HCT116 (cell line): ENCODE measurements around the gene LZTS3. TPM values are rescaled to one million over a fixed set of nuclear protein-coding genes. Genes with fewer than 3 reads are reported as not detected.

Experiments used
- ATAC-seq: fragments of 200-7000 bp; cut with Tn5 transposase; 2 replicates; pipeline ENCODE4 v1.9.1; 2020; ENCODE audit warnings: mild to moderate bottlenecking, moderate library complexity
- BruUV-seq: library from RNA; stranded (reverse); fragments of 400-500 nt; replicated peaks from 2 replicates; lab custom pipeline; 2021; lab: Mats Ljungman, UMichigan
- CTCF ChIA-PET: fragments of 300-600 bp; sonication (Branson Sonifier 250); formaldehyde crosslinking; loops from one replicate; lab custom pipeline; 2021; ENCODE audit warnings: antibody characterized with exemption; lab: Charles Lee
- POLR2A ChIA-PET: fragments of 300-600, 350-600 bp; sonication (Branson Sonifier 250); formaldehyde crosslinking; loops from one replicate; lab custom pipeline; 2021; ENCODE audit warnings: antibody characterized with exemption; lab: Charles Lee
- RAD21 ChIA-PET, 2 experiments: fragments of 300-600 bp; sonication (Branson Sonifier 250); formaldehyde crosslinking; loops; one replicate each; lab custom pipeline; 2023; ENCODE audit warnings: low total read pairs in 2 of 2; ENCODE audit not compliant: uncharacterized antibody in 2 of 2, unreplicated experiment in 2 of 2, low non-redundant PET in 1 of 2; lab: Charles Lee
- DNase-seq: peaks from one replicate; pipeline ENCODE4 v3.0.0-alpha.2; 2010; ENCODE audit warnings: low read depth, low spot score
- H2AFZ ChIP-seq: fragments of 200-600 bp; shearing (Covaris generic), sonication (generic); 2 replicates; pipeline ENCODE4 v1.6.1; 2017; ENCODE audit warnings: low read depth, mixed run types, mixed read lengths, antibody characterized with exemption, low read length; ENCODE audit not compliant: poor library complexity, severe bottlenecking
- H3K27ac ChIP-seq: 2 replicates; pipeline ENCODE4 v1.5.1; 2012; ENCODE audit warnings: low read depth, low read length
- H3K27me3 ChIP-seq: fragments of 200-600 bp; sonication (generic); 2 replicates; pipeline ENCODE4 v1.6.1; 2016; ENCODE audit warnings: mixed run types, low read length, mixed read lengths; ENCODE audit not compliant: insufficient read depth
- H3K36me3 ChIP-seq, 2 experiments: fragments of 200-500 bp in 1 of 2; fragments of 200-600 bp in 1 of 2; sonication (Bioruptor generic) in 1 of 2; sonication (generic) in 1 of 2; 2 replicates each; pipeline versions ENCODE4 v1.5.1 to v1.6.1; 2014 to 2016; ENCODE audit warnings: low read length in 2 of 2, inconsistent platforms in 1 of 2, mixed read lengths in 1 of 2, mixed run types in 1 of 2; ENCODE audit not compliant: insufficient read depth in 2 of 2, control insufficient read depth in 1 of 2
- H3K4me1 ChIP-seq, 2 experiments: fragments of 200-600 bp in 1 of 2; sonication (generic) in 1 of 2; 2 replicates each; pipeline versions ENCODE4 v1.5.1 to v1.6.1; 2012 to 2017; ENCODE audit warnings: low read length in 2 of 2, inconsistent platforms in 1 of 2, mild to moderate bottlenecking in 1 of 2, mixed read lengths in 1 of 2, mixed run types in 1 of 2, moderate library complexity in 1 of 2; ENCODE audit not compliant: insufficient read depth in 2 of 2, control insufficient read depth in 1 of 2
- H3K4me2 ChIP-seq: fragments of 200-600 bp; sonication (generic); 2 replicates; pipeline ENCODE4 v1.6.1; 2017; ENCODE audit warnings: mixed run types, low read length, mixed read lengths
- H3K4me3 ChIP-seq, 2 experiments: fragments of 200-600 bp in 1 of 2; sonication (generic) in 1 of 2; replicated peaks in 1 of 2; 2 replicates each; pipeline ENCODE4 v1.5.1; 2011 to 2016; ENCODE audit warnings: low read length in 2 of 2, control low read depth in 1 of 2, low read depth in 1 of 2, mild to moderate bottlenecking in 1 of 2, mixed read lengths in 1 of 2, mixed run types in 1 of 2
- H3K79me2 ChIP-seq: fragments of 200-600 bp; sonication (generic); 2 replicates; pipeline ENCODE4 v1.6.1; 2017; ENCODE audit warnings: mild to moderate bottlenecking, mixed run types, low read length, moderate library complexity, mixed read lengths; ENCODE audit not compliant: insufficient read depth
- H3K9ac ChIP-seq: fragments of 200-600 bp; sonication (generic); 2 replicates; pipeline ENCODE4 v1.6.1; 2016; ENCODE audit warnings: low read length, mixed read lengths
- H3K9me2 ChIP-seq: fragments of 200-600 bp; sonication (generic), shearing (Covaris generic); 2 replicates; pipeline ENCODE4 v1.6.1; 2017; ENCODE audit warnings: mixed run types, mild to moderate bottlenecking, moderate library complexity; ENCODE audit not compliant: insufficient read depth
- H3K9me3 ChIP-seq, 2 experiments: fragments of 200-500 bp in 1 of 2; fragments of 200-600 bp in 1 of 2; sonication (Bioruptor generic) in 1 of 2; sonication (generic) in 1 of 2; 2 replicates each; pipeline ENCODE4 v1.6.1; 2014 to 2017; ENCODE audit warnings: low read length in 2 of 2, mixed read lengths in 2 of 2, inconsistent platforms in 1 of 2, low read depth in 1 of 2, mild to moderate bottlenecking in 1 of 2, mixed run types in 1 of 2, moderate library complexity in 1 of 2; ENCODE audit not compliant: control insufficient read depth in 1 of 2, insufficient read depth in 1 of 2
- H4K20me1 ChIP-seq: fragments of 200-600 bp; sonication (generic), shearing (Covaris generic); 2 replicates; pipeline ENCODE4 v1.6.1; 2017; ENCODE audit warnings: mixed run types, mild to moderate bottlenecking, moderate library complexity; ENCODE audit not compliant: insufficient read depth
- ATF3 ChIP-seq: IDR thresholded peaks from 2 replicates; pipeline ENCODE4 v1.6.1; 2012
- ELF1 ChIP-seq: IDR thresholded peaks from 2 replicates; pipeline ENCODE4 v1.6.1; 2012; ENCODE audit warnings: low read depth, borderline replicate concordance
- EZH2phosphoT487 ChIP-seq: fragments of 200-600 bp; IDR thresholded peaks from 2 replicates; pipeline ENCODE4 v1.6.1; 2018; ENCODE audit warnings: antibody characterized with exemption, borderline replicate concordance
- RAD21 ChIP-seq: IDR thresholded peaks from 2 replicates; pipeline ENCODE4 v1.6.1; 2012; ENCODE audit warnings: low read depth, mild to moderate bottlenecking
- REST ChIP-seq: IDR thresholded peaks from 2 replicates; pipeline ENCODE4 v1.6.1; 2012; ENCODE audit warnings: low read depth
- SRF ChIP-seq: IDR thresholded peaks from 2 replicates; pipeline ENCODE4 v1.6.1; 2012; ENCODE audit warnings: low read depth
- TCF7L2 ChIP-seq: IDR thresholded peaks from 2 replicates; pipeline ENCODE4 v1.7.0; 2011; ENCODE audit warnings: borderline replicate concordance, inconsistent platforms; ENCODE audit not compliant: insufficient read depth, insufficient read length; ENCODE audit errors: extremely low read depth
- ZFX ChIP-seq: fragments of 450-650 bp; IDR thresholded peaks from 2 replicates; pipeline ENCODE4 v1.6.1; 2017
- ZNF274 ChIP-seq: fragments of 200-500 bp; sonication (Bioruptor generic); IDR thresholded peaks from 2 replicates; pipeline ENCODE4 v1.6.1; 2014; ENCODE audit warnings: mild to moderate bottlenecking, low read depth, low read length, inconsistent platforms
- intact Hi-C: fragments of 100-400 bp; cut with micrococcal nuclease; formaldehyde crosslinking; loops from 2 replicates; pipeline ENCODE4 v1.10.0; 2022
- total RNA-seq: library from RNA; stranded (reverse); gene quantifications from one replicate; pipeline ENCODE4 v1.2.1, GENCODE V29; 2021; ENCODE audit not compliant: unreplicated experiment

The LZTS3 gene
- total RNA-seq, 1 experiment from 2014 or later, result 5.2 TPM

GRCh38 chr20:3167738-3168078 is 5.6 kb downstream of the LZTS3 start:
- Histone ChIP-seq H3K27ac (no peak overlapping the region), H3K36me3 (no peaks in the 10 kb centered on the region), H3K4me3 (no peak overlapping the region), H3K79me2 (no peaks in the 10 kb centered on the region), H3K4me2 (no peak overlapping the region), H3K9me3 (no peaks in the 10 kb centered on the region), H4K20me1 (no peaks in the 10 kb centered on the region), H3K27me3 (no peaks in the 10 kb centered on the region), H3K4me1 (peaks cover 2 to 3% of the 10 kb centered on the region in 2 experiments; a peak in 1 of 4 replicates), H3K9ac (no peak overlapping the region), H2AFZ (no peak overlapping the region), H3K9me2 (no peaks in the 10 kb centered on the region)
- ATAC-seq, result no peak
- CTCF ChIA-PET, result interaction anchor here (0.6 kb wide), 1 partner anchor 543 kb away, joined by 3 read pairs; no protein-coding TSS in a partner anchor
- no TSS peak for BruUV-seq
- RAD21 ChIA-PET, result no interaction called here
- no peak for DNase-seq
- intact Hi-C loops, result no loop called here
- POLR2A ChIA-PET, result interaction anchor here (0.8 kb wide), 1 partner anchor 573 kb away, joined by 3 read pairs; no protein-coding TSS in a partner anchor
- TF ChIP-seq REST (no peak), RAD21 (no peak), ELF1 (no peak), ATF3 (no peak), TCF7L2 (no peak), EZH2phosphoT487 (no peak), ZNF274 (no peak), ZFX (no peak), SRF (no peak)
